Duodenal mucosa (tissue), 2 donors: Measurements from ENCODE around the gene SERPINA9.

Experiments
- H3K27ac ChIP-seq: one replicate; pipeline ENCODE4 v1.7.0; 2013; ENCODE audit warnings: low read depth, low read length
- H3K27me3 ChIP-seq, 2 donors: one replicate each; pipeline ENCODE4 v1.7.0; 2013; ENCODE audit warnings: low read length in 2 of 2, control low read depth in 1 of 2; ENCODE audit not compliant: insufficient read depth in 2 of 2, control insufficient read depth in 1 of 2
- H3K36me3 ChIP-seq, 2 donors: one replicate each; pipeline ENCODE4 v1.7.0; 2013; ENCODE audit warnings: low read length in 2 of 2, control low read depth in 1 of 2; ENCODE audit not compliant: insufficient read depth in 2 of 2, control insufficient read depth in 1 of 2
- H3K4me1 ChIP-seq, 2 donors: one replicate each; pipeline ENCODE4 v1.7.0; 2013; ENCODE audit warnings: low read length in 2 of 2, control low read depth in 1 of 2; ENCODE audit not compliant: insufficient read depth in 2 of 2, control insufficient read depth in 1 of 2
- H3K4me3 ChIP-seq, 2 donors: one replicate each; pipeline ENCODE4 v1.7.0; 2013; ENCODE audit warnings: low read length in 2 of 2, low read depth in 1 of 2
- H3K9ac ChIP-seq, 2 donors: one replicate each; pipeline ENCODE4 v1.7.0; 2013; ENCODE audit warnings: low read length in 2 of 2, low read depth in 1 of 2
- H3K9me3 ChIP-seq, 2 donors: one replicate each; pipeline ENCODE4 v1.7.0; 2013; ENCODE audit warnings: low read length in 2 of 2, control low read depth in 1 of 2; ENCODE audit not compliant: control insufficient read depth in 1 of 2

SERPINA9 gene

DNA sequence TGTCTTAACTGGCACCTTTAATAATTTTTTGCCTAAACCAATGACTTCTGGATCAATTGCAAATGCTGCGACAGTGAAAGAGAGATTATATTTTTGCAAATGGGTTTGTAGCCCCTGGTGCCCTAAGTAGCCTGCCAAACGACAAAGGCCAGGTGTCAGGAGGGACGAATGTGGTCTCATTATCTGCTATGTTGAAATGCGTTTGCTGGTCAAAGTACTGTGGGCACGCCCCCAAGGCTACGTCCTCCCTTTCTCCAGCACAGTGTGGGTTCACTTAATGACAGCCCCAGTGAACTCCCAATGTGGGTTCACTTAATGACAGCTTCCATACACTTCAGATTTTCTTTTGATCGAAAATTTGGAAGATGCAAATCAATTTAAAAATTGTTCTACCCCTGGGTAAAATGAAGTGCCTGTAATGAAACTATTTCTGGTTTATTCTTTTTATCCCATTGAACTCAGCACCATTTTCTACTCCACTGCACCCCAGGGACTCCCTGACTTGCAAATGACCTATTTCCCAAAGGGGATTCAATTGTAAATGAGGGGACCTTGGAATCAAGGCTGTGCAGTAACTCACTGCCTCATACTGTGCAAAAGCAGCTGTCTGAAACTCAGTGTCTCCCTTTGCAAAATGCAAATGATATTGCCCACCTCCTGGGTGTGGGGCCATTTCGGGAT is 24.8 kb downstream of the SERPINA9 start:
- Histone ChIP-seq H3K9me3 (no peaks in the 10 kb centered on the region), H3K9ac (no peak overlapping the region), H3K27me3 (peaks cover 0 to 3% of the 10 kb centered on the region in 2 donors), H3K4me1 (no peaks in the 10 kb centered on the region), H3K4me3 (no peak overlapping the region), H3K27ac (no peak overlapping the region), H3K36me3 (no peaks in the 10 kb centered on the region)

- Histone ChIP-seq H3K9me3 (no peaks in the 10 kb centered on the region), H3K4me3 (no peak overlapping the region), H3K4me1 (no peaks in the 10 kb centered on the region), H3K27ac (no peak overlapping the region), H3K9ac (no peak overlapping the region), H3K36me3 (no peaks in the 10 kb centered on the region), H3K27me3 (peaks cover 0 to 3% of the 10 kb centered on the region in 2 donors)
Observed at GRCh38 chr14:94450722-94451090, 25.3 kb downstream of the SERPINA9 start.

DNA sequence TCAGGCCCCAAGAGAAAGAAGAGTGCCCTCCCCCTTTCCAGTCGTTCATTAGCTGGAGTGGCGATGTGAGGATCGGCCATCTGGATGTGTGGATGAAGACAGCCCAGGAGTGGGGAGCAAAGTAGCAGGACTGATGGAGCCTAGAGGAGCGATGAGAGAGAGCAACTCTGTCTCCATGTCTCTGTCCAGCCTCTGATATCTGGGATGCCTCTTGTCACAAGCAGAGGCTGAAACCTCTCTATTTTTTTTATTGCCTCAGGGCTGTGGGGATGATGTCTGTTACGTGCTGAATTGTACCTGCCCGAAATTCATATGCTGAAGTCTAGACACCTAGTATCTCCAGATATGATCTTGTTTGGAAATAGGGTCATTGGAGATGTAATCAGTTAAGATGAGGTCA is 26.1 kb downstream of the SERPINA9 start:
- no peaks in the 10 kb centered on the region for H3K9me3 ChIP-seq
- H3K4me3 ChIP-seq, result no peak overlapping the region
- H3K27ac ChIP-seq, result no peak overlapping the region
- H3K27me3 ChIP-seq, result peaks cover 0 to 3% of the 10 kb centered on the region in 2 donors
- H3K9ac ChIP-seq, result no peak overlapping the region
- no peaks in the 10 kb centered on the region for H3K4me1 ChIP-seq
- no peaks in the 10 kb centered on the region for H3K36me3 ChIP-seq

DNA sequence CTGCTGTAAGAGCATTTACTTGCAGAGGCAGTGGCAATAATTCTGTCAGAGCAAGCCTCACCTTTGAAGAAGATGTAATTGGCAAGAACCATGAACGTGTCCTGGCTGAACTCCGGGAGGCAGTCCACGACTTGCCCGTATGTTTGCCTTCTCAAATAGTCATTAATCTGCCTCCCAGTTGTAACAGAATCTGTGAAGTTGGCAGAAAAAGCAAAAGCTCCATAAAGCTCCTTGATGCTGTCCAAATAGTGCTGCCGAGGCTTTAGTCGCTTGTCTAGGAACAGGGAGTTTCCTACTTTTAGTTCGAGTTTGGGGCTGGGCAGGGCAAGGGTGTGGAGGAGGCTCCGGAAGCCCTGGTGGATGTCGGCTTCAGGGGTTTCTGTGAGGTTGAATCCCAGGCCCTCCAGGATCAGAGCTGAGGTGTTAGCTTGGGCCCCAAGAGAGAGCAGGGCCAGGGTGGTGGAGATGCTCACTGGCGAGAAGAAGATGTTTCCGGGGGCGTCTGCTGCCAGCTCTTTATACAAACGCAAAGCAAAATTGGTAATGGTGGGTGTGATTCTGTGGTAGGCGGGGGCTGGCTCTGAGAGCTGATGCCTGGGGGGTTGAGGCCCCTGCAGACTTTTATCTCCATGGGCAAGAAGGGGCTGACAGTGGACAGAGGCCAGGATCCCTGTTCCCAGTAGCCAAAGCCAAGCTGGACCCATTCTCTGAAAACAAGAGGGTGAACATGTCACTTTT is 27.8 kb downstream of the SERPINA9 start:
- Histone ChIP-seq H3K4me3 (no peak overlapping the region), H3K9me3 (no peaks in the 10 kb centered on the region), H3K27me3 (peaks cover 0 to 3% of the 10 kb centered on the region in 2 donors), H3K36me3 (no peaks in the 10 kb centered on the region), H3K4me1 (no peaks in the 10 kb centered on the region), H3K27ac (no peak overlapping the region), H3K9ac (no peak overlapping the region)

GRCh38 chr14:94447206-94447605 is 28.8 kb downstream of the SERPINA9 start:
- Histone ChIP-seq H3K27ac (no peak overlapping the region), H3K27me3 (peaks cover 0 to 3% of the 10 kb centered on the region in 2 donors), H3K9me3 (no peaks in the 10 kb centered on the region)

GRCh38 chr14:94446126-94446525 is 29.9 kb downstream of the SERPINA9 start:
- H3K4me1 ChIP-seq, result no peaks in the 10 kb centered on the region

More at GRCh38 chr14:94447206-94447605, 28.8 kb downstream of the SERPINA9 start:
- H3K36me3 ChIP-seq, result no peaks in the 10 kb centered on the region
- H3K4me3 ChIP-seq, result no peak overlapping the region
- H3K4me1 ChIP-seq, result no peaks in the 10 kb centered on the region
- no peak overlapping the region for H3K9ac ChIP-seq

GRCh38 chr14:94445003-94445402 is 31.0 kb downstream of the SERPINA9 start:
- Histone ChIP-seq H3K36me3 (no peaks in the 10 kb centered on the region), H3K9me3 (no peaks in the 10 kb centered on the region)

More at GRCh38 chr14:94446126-94446525, 29.9 kb downstream of the SERPINA9 start:
- no peak overlapping the region for H3K27ac ChIP-seq
- no peak overlapping the region for H3K9ac ChIP-seq
- H3K36me3 ChIP-seq, result no peaks in the 10 kb centered on the region
- H3K4me3 ChIP-seq, result no peak overlapping the region
- no peaks in the 10 kb centered on the region for H3K27me3 ChIP-seq
- no peaks in the 10 kb centered on the region for H3K9me3 ChIP-seq

GRCh38 chr14:94441531-94442205 is 34.3 kb downstream of the SERPINA9 start:
- Histone ChIP-seq H3K4me1 (no peaks in the 10 kb centered on the region), H3K36me3 (no peaks in the 10 kb centered on the region)

More at GRCh38 chr14:94445003-94445402, 31.0 kb downstream of the SERPINA9 start:
- no peak overlapping the region for H3K27ac ChIP-seq
- H3K4me3 ChIP-seq, result no peak overlapping the region
- H3K9ac ChIP-seq, result no peak overlapping the region
- H3K4me1 ChIP-seq, result no peaks in the 10 kb centered on the region
- H3K27me3 ChIP-seq, result no peaks in the 10 kb centered on the region

DNA sequence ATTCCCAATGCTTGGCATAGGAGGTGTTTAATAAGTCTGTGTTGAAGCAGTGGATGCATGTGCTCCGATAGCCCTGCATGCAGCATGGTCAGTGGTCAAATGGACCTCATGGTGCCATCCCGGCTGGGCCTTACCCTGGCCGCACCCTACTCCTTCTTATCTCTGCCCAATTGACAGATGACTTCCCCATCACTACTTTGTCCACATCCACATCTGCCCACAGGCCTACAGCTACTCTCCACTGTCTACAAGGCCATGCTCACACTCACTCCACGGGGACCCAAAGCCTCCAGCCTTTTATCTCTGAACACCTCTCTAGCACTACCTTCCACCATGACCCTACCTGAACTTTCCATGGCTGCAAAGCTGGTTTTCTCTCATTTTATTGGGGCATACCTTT is 34.9 kb downstream of the SERPINA9 start:
- Histone ChIP-seq H3K27ac (no peak overlapping the region), H3K27me3 (no peaks in the 10 kb centered on the region), H3K4me1 (no peaks in the 10 kb centered on the region), H3K9ac (no peak overlapping the region), H3K4me3 (no peak overlapping the region), H3K36me3 (no peaks in the 10 kb centered on the region), H3K9me3 (no peaks in the 10 kb centered on the region)

More at GRCh38 chr14:94441531-94442205, 34.3 kb downstream of the SERPINA9 start:
- H3K4me3 ChIP-seq, result no peak overlapping the region
- H3K27me3 ChIP-seq, result no peaks in the 10 kb centered on the region
- no peak overlapping the region for H3K9ac ChIP-seq
- H3K9me3 ChIP-seq, result no peaks in the 10 kb centered on the region
- no peak overlapping the region for H3K27ac ChIP-seq

- Histone ChIP-seq H3K27ac (no peak overlapping the region), H3K36me3 (no peaks in the 10 kb centered on the region), H3K9ac (no peak overlapping the region), H3K27me3 (no peaks in the 10 kb centered on the region), H3K4me1 (no peaks in the 10 kb centered on the region), H3K4me3 (no peak overlapping the region), H3K9me3 (no peaks in the 10 kb centered on the region)
Observed at GRCh38 chr14:94439453-94440057, 36.4 kb downstream of the SERPINA9 start.
